ENCODE results near the gene SPATA3.

SPATA3 gene

GRCh38 chr2:230989731-230990130 lies 6.2 kb upstream of the SPATA3 start:
- TF ChIP-seq ZNF580 (tag by site-specific recombination; IDR thresholded peaks at IDR 0.05), result no peak
- no peak for TF ChIP-seq ZNF654 (tag by site-specific recombination; IDR thresholded peaks at IDR 0.05; ENCODE audit: low read depth)
- no peak for TF ChIP-seq ZNF596 (tag by site-specific recombination; IDR thresholded peaks at IDR 0.05)
- TF ChIP-seq ZNF155 (tag by site-specific recombination; IDR thresholded peaks at IDR 0.05), result no peak
- no peak for TF ChIP-seq ZNF23 (tag by site-specific recombination; IDR thresholded peaks at IDR 0.05; ENCODE audit: borderline replicate concordance)
- TF ChIP-seq ZNF521 (tag by site-specific recombination; IDR thresholded peaks at IDR 0.05), result no peak
- TF ChIP-seq ZNF549 (tag by site-specific recombination; IDR thresholded peaks at IDR 0.05), result no peak
- TF ChIP-seq, protein P1, sequence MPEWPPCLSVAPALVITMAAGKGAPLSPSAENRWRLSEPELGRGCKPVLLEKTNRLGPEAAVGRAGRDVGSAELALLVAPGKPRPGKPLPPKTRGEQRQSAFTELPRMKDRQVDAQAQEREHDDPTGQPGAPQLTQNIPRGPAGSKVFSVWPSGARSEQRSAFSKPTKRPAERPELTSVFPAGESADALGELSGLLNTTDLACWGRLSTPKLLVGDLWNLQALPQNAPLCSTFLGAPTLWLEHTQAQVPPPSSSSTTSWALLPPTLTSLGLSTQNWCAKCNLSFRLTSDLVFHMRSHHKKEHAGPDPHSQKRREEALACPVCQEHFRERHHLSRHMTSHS (tag by site-specific recombination; IDR thresholded peaks at IDR 0.05), result no peak
- TF ChIP-seq ZNF433 (tag by site-specific recombination; IDR thresholded peaks at IDR 0.05; ENCODE audit: low read depth), result no peak
- no peak for TF ChIP-seq ZXDB (tag by site-specific recombination; IDR thresholded peaks at IDR 0.05)
- no peak for TF ChIP-seq ZNF626 (tag by site-specific recombination; IDR thresholded peaks at IDR 0.05)
- TF ChIP-seq ZNF248 (tag by site-specific recombination; IDR thresholded peaks at IDR 0.05), result no peak
- TF ChIP-seq ZNF366 (tag by site-specific recombination; conservative IDR thresholded peaks at IDR 0.05), result no peak
- no peak for TF ChIP-seq ZNF19 (tag by site-specific recombination; IDR thresholded peaks at IDR 0.05; ENCODE audit: low read depth)
- no peak for TF ChIP-seq ZNF175 (tag by site-specific recombination; IDR thresholded peaks at IDR 0.05)
- TF ChIP-seq WT1 (tag by site-specific recombination; IDR thresholded peaks at IDR 0.05), result no peak
- no peak for TF ChIP-seq ZNF785 (tag by site-specific recombination; IDR thresholded peaks at IDR 0.05)
- no peaks in the 10 kb centered on the region for H3K36me3 ChIP-seq (ENCODE audit: control insufficient read depth in 2 of 2, insufficient read depth in 1 of 2, low read length in 2 of 2)
- ChIA-PET CTCF (interaction anchor here (0.6 to 5.5 kb wide), 4 partner anchors 79 to 166 kb away, joined by 3 to 57 read pairs (median 30); no protein-coding TSS in a partner anchor), POLR2A (no interaction called here)
- H3K9me3 ChIP-seq (ENCODE audit: control insufficient read depth, insufficient read depth, low read depth, low read length), result no peaks in the 10 kb centered on the region
- no peak overlapping the region for H3K27ac ChIP-seq (ENCODE audit: extremely low read depth, low read depth, low read length)
- H3K4me1 ChIP-seq (ENCODE audit: control insufficient read depth, insufficient read depth, low read length), result 0 out of 2 replicates have a peak, but pooled peaks cover 3% of the 10 kb centered on the region
- no peak overlapping the region for H3K4me3 ChIP-seq (ENCODE audit: low read depth, low read length)

DNA sequence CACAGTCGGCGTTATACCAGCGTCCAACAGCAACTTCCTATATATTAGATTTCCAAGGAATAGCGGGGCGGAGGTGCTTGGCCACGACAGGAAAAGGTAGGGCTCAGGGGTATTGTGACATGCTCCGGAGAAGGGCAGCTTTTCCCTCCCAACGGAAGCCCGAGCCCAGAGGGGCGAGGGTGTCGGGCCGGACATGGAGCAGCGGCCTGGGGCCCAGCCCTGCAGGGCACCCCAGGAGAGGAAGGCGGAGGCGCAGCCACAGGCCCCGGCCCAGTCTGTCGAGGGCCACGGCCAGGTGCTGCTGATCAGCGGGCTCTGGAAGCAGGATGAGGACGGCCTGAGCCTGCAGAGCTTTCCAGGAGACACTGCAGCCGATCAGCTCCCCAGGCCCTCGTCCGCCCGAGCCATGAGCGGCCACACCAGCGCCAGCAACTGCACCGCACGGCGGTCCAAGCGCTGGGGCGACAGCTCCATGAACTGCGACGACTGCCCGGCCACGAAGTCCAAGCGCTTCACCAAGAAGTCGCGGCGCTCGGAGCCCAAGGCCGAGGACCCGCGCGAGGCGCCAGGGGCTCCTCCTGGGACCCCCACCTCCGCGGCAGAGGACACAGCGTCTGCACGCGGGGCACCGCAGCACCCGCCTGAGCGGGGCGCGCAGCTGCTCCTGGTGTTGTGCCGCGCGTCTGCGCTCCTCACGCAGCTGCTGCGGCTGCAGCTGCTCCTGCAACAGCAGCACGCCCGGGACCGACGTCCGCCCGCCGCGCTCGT lies 5.6 kb upstream of the SPATA3 start:
- Histone ChIP-seq H3K27ac (ENCODE audit: extremely low read depth, low read depth, low read length) (no peak overlapping the region), H3K4me3 (ENCODE audit: low read depth, low read length) (no peak overlapping the region), H3K4me1 (ENCODE audit: control insufficient read depth, insufficient read depth, low read length) (0 out of 2 replicates have a peak, but pooled peaks cover 3% of the 10 kb centered on the region), H3K9me3 (ENCODE audit: control insufficient read depth, insufficient read depth, low read depth, low read length) (no peaks in the 10 kb centered on the region), H3K36me3 (ENCODE audit: control insufficient read depth in 2 of 2, insufficient read depth in 1 of 2, low read length in 2 of 2) (no peaks in the 10 kb centered on the region)
- ChIA-PET POLR2A (no interaction called here), CTCF (interaction anchor here (0.6 to 5.5 kb wide), 2 partner anchors 79 to 167 kb away, joined by 3 to 57 read pairs; no protein-coding TSS in a partner anchor)
- TF ChIP-seq ZNF174 (tag by site-specific recombination; IDR thresholded peaks at IDR 0.05) (no peak), SP7 (tag by site-specific recombination; IDR thresholded peaks at IDR 0.05) (no peak), ZNF169 (tag by site-specific recombination; IDR thresholded peaks at IDR 0.05) (no peak), ZNF670 (tag by site-specific recombination; IDR thresholded peaks at IDR 0.05; ENCODE audit: low read depth) (no peak), ZFHX2 (tag by site-specific recombination; conservative IDR thresholded peaks at IDR 0.05) (no peak), ZIC2 (tag by site-specific recombination; IDR thresholded peaks at IDR 0.05) (no peak), ZFP37 (tag by site-specific recombination; IDR thresholded peaks at IDR 0.05) (no peak), SCRT1 (tag by site-specific recombination; IDR thresholded peaks at IDR 0.05; ENCODE audit: borderline replicate concordance) (no peak), ZNF266 (tag by site-specific recombination; IDR thresholded peaks at IDR 0.05; ENCODE audit: low read depth) (no peak), OVOL3 (tag by site-specific recombination; IDR thresholded peaks at IDR 0.05) (no peak), ZBTB17 (tag by site-specific recombination; IDR thresholded peaks at IDR 0.05) (no peak), GLIS2 (tag by site-specific recombination; IDR thresholded peaks at IDR 0.05) (no peak)
- TF ChIP-seq, protein P2, sequence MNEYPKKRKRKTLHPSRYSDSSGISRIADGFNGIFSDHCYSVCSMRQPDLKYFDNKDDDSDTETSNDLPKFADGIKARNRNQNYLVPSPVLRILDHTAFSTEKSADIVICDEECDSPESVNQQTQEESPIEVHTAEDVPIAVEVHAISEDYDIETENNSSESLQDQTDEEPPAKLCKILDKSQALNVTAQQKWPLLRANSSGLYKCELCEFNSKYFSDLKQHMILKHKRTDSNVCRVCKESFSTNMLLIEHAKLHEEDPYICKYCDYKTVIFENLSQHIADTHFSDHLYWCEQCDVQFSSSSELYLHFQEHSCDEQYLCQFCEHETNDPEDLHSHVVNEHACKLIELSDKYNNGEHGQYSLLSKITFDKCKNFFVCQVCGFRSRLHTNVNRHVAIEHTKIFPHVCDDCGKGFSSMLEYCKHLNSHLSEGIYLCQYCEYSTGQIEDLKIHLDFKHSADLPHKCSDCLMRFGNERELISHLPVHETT (tag by site-specific recombination; IDR thresholded peaks at IDR 0.05), result no peak

Measured in HEK293 (cell line).